SK-N-DZ (cell line): ENCODE data around the gene AIRE.
A peak's percentile ranks its signal among the peaks of the same experiment; 100 is the strongest.

Experiments
- DNase-seq: peaks from one replicate; pipeline ENCODE4 v3.0.0-alpha.2; 2015; ENCODE audit warnings: low spot score

Gene AIRE

DNA sequence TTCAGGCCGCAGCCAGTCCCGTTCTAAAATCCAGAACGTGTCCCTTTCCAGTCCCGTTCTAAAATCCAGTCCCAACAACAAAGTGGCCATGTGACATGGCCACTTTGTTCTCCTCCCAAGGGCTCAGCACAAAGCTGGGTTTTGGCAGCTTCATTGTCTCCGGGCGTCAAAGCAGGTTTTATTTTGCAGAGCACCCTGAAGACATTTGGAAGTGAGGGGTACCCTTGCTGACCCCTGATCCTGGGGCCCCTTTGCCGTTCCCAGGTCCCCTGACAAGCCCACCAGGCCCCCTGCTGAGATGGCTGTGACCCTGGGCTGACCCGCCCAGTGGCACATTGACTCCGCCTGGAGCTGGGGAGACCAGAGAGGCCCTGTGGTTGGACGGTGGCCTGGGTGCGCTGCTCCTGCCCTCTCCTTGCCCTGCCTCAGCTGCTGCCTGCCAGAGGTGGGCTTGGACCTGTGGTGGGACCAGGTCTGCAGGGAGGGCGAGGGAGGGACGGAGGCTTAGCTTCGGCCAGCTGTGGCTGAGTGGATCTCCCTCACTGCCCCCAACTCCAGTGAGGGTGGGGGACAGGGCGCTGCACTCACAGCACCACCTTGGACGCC lies 18.4 kb downstream of the AIRE start:
- DNase-seq, result no peak

DNA sequence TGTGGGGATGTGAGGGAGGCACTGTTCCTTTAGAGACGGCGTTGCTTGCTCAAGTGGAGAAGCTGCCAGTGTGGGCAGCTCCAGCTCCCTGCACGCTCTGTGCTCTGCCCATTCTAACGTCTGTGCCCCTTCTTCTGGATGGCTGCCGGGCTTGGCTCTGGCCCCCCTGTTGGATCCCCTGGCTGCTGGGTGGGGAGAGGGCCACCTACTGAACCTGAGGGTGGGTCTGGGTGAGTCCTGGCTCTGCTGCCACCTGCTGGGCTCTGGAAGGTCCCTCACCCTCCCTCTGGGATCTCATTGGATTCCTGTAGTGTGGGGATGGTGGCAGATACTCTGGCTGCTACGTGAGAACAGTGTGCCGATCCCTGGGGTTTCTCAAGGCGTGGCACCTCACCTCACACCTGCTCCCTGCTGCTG lies 19.2 kb downstream of the AIRE start:
- peak; percentile 61 for DNase-seq

DNA sequence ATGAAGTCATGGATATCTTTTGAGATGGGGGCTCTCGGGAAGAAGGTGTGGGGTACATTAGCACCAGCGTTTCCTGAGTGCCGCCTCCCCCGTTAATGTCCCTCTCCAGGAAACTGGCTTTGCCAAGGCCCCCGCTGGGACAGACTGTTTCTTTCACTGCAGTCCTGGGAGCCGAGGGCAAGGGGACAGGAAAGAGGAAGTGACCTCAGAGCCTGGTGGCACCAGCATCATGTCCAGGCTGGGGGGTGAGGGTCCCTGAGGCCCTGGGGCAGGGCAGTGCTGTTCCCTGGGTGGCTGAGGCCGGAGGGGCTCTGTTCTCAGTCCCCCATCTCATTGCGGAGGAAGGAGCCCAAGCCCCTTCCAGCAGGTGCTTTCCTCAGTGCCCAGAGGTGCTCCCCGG lies 20.0 kb downstream of the AIRE start:
- DNase-seq, result no peak

DNA sequence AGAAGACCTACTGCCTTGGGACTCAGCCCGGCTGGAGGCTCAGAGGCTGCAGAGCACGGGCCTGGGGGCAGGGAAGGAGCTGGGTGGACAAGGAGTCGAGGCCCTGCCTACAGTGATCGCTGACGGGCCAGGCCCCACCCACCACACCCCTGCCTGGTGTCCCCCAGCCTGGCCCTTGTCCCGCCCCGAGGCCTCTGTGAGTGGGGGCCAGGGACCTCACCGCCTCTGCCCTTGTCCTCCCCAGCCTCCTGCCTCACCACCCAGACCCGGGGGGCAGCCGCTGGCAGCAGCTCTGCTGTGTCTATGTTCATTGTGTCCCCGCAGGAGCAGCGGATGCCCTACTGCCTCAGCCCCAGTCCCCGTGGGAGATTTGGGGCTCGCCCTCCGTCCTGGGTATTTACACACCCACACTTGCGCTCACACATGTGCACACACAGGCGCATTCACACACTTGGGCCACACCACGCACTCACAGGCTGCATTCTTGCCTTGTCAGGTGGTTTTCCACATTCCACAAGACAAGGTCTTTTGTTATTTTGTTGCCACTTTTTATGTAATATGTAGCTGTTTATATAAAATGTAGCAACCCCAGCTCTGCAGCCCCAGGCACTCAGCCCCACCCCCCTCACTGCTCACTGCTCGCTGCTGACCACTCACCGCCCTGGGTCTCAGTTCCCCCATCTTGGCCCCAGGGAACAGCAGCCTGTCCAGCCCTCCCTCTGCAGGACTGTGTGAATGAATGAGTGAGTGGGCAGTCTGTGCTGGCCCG lies 21.4 kb downstream of the AIRE start:
- no peak for DNase-seq

DNA sequence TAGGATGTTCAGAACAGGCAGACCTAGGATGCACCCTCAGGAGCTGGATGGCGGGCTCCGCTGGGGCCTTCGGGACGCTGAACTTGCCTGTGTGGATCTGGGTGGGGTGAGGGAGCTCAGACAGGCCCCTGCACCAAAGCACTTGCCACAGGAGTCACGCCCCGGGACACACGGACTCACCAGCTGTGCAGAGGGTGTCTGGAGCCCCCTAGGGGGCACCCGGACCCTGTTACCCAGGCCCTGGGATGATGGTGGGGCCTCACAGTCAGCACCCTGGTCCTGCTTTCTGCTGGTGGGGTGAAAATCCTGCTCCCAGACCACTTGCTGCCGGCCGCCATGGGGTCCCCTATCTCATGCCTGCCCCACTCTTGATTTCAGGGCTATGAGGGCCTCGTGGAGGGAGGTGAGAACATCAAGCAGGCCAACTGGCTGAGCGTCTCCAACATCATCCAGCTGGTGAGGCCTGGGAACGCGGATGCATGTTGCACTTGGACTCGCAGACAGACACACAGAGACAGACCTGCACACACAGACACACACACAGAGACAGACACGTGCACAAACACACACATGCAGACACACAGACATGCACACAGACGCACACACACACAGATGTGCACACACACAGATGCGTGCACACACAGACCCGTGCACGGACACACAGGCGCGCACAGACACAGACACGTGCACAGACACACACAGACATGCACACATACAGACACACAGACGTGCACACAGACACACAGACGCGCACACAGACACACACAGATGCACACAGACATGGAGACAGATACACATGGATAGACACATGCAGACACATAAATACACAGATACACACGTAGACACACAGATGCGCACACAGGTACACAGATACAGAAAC lies 25.2 kb downstream of the AIRE start:
- DNase-seq, result no peak

DNA sequence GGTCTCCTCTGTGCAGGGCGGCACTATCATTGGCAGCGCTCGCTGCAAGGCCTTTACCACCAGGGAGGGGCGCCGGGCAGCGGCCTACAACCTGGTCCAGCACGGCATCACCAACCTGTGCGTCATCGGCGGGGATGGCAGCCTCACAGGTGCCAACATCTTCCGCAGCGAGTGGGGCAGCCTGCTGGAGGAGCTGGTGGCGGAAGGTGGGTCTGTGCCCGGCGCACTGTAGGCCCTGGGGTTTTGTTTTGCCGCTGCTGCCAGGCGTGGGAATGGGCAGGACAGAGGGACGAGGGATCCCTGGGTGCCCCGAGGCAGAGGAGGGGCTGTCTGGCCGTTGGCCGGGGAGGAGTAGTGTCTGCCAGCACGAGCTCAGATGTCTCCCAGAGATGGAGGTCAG lies 26.4 kb downstream of the AIRE start:
- DNase-seq, result no peak

DNA sequence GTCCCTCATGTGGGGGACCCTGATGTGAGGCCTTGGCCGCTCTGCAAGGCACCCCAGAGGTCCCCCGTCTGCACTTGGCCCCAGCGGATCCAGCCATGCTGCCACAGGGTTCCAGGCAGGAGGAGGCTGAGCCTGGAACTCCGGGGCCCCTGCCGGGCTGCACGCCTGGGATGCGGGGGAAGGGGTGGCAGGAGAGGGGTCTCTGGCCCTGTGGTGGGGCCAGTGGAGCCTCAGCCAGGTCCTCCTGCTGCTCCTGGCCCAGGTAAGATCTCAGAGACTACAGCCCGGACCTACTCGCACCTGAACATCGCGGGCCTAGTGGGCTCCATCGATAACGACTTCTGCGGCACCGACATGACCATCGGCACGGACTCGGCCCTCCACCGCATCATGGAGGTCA lies 27.0 kb downstream of the AIRE start:
- no peak for DNase-seq

DNA sequence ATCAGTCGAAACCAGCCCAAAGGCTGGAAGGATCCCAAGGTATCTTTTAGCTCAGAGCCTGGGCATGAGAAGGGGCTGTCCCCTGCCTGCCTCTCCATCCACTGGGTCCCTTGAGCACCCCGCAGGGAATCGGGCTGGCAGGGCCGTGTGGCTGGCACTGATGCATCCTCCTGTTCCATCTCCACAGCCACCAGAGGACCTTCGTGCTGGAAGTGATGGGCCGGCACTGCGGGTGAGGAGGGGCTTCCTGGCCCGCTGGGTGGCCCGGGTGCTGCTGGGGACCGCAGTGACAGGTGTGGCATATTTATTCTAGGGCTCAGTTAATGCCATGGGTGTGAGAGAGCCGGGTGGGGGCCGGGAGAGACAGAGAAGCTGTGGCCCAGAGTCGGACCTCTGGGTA lies 27.8 kb downstream of the AIRE start:
- no peak for DNase-seq

DNA sequence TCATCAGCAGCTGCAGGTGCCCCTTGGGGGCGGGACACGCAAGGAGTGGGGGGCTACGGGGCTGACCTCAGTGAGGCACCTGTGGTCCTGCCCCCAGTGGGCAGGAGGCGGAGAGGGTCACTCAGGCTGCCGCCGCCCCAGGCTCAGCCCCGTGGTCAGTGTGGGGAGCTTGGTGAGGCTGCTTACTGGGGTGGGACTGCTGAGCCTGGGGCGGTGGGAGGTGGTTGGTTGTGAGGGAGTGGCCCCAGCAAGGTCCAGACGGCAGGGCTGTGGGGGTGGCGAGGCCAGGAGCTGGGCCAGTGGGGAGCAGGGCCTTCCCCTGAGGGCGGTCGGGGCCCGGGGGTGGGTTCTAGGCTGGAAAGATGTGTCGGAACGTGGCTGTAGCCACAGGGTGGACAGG lies 28.5 kb downstream of the AIRE start:
- DNase-seq, result no peak

DNA sequence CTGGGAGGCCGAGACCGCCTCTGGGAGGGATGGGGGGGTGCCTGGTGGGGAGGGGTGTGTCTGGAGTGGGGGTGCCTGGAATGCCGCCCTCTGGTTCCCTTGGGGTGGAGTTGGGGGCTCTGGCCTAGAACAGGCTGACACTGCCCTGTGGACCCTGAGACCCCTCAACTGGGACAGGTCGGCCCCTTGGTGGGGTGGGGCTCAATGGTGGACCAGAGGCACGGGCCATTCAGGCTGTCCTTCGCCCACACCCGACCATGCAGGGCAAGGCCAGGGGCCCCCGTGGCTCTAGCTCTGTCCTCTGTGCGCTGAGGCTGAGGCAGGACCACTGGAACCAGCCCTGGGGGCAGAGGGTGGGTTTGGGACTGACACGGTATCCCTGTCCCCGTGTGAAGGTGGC lies 28.9 kb downstream of the AIRE start:
- DNase-seq, result no peak

DNA sequence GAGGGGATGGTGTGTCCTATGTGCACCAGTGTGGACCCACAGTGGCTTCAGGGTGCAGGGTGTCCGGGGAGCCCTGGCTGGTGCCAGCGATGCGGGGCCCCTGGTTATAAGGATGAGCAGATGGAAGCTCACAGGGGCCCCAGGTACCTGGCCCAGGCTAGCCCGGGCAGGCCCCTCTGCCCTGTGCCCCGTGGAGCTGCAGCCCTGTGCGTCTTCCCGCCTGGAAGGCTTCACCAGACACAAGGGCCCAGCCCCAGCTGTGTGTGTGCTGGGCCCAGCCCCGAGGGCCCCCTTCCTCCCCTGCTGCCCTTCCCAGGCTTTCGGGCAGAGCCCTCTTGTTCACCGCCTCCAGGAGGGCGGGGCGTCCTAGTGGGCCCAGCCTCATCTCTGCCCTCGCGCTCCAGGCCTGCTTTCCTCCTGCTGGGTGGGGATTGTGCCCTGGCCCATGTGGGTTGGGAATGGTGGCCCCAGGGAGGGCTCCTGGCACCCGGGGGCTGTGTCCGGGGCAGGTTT lies 30.1 kb downstream of the AIRE start:
- DNase-seq, result no peak

DNA sequence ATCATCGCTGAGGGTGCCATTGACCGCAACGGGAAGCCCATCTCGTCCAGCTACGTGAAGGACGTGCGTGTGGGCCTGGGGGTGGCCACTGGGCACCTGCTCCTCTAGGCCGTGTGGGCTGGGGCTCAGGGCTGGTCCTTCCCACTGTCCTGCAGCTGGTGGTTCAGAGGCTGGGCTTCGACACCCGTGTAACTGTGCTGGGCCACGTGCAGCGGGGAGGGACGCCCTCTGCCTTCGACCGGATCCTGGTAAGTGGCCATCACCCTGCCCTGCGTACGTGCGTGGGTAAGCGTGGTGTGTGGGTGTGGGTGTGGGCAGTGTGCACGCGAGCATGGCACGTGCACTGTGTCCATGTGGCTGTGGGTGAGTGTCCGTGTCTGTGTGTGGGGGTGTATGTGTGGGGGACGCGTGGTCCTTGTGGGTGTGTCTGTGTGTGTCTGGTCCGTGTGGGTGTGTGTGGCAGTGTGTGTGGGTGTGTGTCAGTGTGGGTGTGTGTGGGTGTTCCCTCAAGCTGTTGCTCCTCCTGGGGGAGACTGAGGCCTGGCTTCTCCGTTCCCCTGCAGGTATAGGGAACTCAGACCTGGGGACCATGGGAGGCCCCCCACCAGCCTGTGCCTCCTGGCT lies 30.7 kb downstream of the AIRE start:
- no peak for DNase-seq

DNA sequence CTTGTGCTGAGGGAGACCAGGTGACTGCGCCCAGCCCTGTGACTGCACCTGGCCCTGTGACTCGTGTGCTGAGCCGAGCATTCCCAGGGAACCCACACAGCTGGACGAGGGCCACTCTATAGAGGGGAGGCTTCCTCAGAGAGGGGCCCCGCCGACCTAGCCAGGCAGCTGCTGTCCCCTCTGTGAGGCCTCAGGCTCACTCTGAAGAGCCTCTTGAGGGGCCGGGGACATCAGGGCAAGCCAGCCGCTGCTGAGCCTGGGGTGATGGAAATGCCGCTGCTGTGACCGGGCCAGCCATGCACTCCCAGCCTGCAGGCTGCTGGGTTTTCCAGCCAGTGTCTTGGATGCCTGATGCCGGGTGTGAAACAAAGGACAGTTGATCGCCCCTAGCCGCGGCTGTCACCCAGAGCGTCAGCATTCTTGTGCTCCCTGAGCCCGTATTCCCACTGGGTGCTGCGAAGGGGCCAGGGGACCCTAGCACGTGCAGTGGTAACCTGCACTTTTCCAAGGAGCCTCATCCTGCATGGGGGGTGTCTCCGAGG lies 31.6 kb downstream of the AIRE start:
- DNase-seq, result no peak

DNA sequence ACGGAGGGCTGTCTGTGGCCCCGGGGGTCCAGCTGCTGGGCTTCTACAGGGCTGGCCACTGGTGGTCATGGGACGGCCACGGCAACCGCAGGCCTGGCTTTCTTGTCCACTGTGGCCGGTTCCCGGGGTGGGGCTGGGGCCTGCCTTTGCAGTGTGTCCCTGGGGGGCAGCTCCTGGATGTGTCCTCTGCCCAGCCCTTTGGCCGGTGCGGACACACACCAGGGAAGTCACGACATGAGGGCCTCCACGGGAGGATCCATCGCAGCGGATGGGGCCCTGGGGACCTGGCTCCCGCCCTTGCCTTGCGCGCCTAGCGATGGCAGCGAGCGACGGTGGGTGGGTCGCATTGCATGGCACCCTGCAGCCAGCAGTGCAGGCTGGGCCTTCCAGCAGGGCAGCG lies 32.2 kb downstream of the AIRE start:
- no peak for DNase-seq

DNA sequence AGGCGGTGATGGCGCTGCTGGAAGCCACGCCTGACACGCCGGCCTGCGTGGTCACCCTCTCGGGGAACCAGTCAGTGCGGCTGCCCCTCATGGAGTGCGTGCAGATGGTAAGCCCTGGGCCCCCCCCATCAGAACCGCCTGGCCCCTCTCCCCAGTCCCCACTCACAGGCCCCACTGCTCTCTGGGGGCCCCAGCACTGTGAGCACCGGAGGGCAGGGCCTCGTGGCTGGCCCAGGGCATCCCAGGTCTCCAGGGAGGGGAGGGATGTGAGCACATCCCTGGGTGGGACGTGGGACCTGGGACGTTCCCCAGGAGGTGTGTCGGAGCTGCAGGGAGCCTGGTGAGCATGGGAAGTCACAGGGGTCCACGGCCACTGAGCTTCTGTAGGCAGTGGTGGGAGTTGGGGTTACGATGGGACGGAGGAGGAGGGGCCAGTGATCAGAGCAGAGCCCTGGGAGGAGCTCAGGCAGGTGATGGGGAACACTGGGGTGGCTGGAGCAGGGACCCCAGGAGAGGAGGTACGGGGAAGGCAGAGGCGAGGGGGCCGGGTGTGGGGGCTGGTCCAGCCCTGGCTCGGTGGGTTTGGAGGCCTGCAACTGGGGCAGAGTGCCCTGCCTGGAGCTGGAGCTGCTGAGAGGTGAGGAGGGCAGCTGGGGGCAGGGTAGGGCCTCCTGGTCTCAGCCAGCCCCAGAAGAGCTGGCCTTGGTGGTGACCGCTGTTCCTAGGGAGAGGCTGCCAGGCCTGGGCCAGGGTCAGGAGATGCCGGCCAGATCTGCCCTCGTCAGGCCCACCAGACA lies 33.0 kb downstream of the AIRE start:
- DNase-seq, result no peak

DNA sequence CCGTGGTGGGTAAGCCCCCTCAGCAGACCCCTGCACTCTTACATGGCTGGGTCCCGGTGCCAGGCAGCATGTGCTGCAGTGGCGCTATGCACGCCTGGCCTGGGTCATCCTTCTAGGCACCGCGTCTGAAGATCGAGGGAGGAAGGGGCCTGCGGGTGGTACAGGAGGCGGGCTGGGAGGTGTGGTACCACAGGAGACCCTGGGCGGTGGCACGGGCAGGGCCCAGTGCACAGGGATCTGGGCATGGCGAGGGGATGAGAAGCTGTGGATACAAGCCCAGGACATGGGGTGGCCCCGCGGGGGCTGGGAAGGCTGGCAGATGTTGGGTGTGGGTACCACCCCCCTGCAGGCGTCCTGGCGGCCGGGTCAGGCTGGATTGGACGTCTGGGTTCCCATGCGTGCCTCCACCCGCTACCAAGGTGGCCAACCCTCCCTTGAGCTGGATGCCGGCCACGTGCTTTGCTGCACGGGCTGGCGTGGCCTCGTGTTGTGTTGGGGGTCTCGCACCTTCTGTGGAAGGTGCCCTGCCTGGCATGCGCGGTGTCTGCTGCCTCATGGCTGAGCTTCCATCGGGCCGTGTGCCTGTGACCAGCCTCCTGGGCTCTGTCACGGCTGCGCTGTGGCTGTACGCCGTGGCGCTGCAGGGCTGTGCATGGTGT lies 33.9 kb downstream of the AIRE start:
- no peak for DNase-seq

DNA sequence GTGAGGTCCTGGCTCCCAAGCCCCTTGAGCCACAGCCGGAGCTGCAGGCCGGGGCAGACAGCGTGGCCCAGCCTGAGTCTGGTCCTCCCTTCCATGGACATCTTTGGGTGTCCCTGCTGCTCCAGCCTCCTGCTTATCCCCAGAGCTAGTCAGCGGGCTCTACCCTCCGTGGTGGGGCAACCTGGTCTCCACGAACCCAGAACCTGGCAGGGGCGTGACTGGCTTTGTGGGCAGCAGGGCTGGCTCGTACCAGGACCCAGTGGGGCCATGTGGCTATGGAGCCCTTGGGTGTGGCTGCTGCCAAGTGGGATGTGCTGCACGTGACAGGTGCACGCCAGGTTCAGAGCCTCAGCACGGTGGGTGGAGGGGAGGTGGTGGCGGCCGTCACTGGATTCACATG lies 35.2 kb downstream of the AIRE start:
- DNase-seq, result no peak

DNA sequence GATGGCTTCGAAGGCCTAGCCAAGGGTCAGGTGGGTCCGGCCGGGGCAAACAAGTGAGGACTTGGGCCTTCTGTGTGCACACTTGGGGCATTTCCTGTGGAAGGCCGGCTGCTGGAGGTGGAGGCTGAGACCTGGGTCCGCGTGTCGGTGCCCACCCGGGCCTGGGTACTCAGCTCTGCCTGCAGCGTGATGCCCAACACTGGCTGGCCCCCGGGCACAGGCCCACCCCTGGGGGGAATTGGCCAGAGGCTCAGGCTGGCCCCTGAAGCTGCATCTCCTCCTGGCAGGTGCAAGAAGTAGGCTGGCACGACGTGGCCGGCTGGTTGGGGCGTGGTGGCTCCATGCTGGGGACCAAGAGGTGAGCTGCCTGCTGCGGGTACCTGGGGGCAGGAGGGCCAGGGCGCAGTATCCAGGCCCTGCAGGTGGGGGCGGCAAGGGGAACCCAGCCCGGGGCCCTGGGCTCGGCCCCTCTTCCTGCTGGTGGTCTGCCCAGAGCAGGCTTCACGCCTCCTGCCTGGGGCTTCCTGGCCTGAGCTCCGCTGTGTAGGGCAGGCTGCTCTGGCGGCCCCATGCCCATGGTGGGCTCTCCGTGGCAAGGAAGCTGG lies 36.3 kb downstream of the AIRE start:
- DNase-seq, result no peak

DNA sequence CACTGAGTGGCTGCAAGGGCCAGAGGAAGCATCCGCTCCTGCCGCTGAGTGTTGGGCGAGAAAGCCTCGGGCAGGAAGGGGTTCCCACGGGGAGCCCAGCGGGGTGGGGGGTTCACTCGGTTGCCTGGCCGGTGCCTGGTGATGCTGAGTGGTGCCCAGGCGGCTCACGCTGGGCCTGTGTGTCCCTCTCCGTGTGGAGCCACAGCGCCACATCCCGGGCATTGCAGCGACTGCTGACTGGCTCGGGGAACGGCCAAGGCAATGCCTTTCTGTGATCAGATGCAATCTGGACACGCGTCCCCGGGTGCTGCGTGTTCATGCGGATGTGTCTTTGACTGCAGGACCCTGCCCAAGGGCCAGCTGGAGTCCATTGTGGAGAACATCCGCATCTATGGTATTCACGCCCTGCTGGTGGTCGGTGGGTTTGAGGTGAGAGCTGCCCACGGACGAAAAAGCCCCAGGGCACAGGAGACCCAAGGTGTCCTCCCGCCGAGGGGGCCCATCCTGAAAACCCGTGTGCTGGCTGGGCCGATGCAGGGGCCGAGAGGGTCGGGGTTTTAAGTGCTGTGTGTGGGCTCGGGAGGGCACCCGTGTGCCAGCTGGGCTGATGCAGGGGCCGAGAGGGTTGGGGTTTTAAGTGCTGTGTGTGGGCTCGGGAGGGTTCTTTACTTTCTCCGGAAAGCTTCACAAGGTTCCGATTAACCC lies 37.1 kb downstream of the AIRE start:
- DNase-seq, result no peak
